IMR-90 (cell line): ENCODE measurements around the gene FBRSL1. TPM values are rescaled to one million over a fixed set of nuclear protein-coding genes. Genes with fewer than 3 reads are reported as not detected.
"Not testable (repeated sequence)": the region's sequence is repeated elsewhere in the genome, so short reads cannot be mapped to it uniquely, and the experiment has no call there.

Experiments used
- ATAC-seq: fragments of 200-7000 bp; cut with Tn5 transposase; 2 replicates; pipeline ENCODE4 v1.9.1; 2020; ENCODE audit warnings: low read depth, mild to moderate bottlenecking, moderate library complexity
- BruUV-seq: library from RNA; stranded (reverse); fragments of 400-500 nt; replicated peaks from 2 replicates; lab custom pipeline; 2021; lab: Mats Ljungman, UMichigan
- CTCF ChIA-PET: fragments of 300-600 bp; formaldehyde crosslinking; extraction: SDS; loops from one replicate; lab custom pipeline; 2021; ENCODE audit warnings: antibody characterized with exemption; lab: Yijun Ruan, JAX
- POLR2A ChIA-PET: fragments of 300-600 bp; sonication (Branson Sonifier 250); formaldehyde crosslinking; loops from one replicate; lab custom pipeline; 2022; ENCODE audit warnings: antibody characterized with exemption; ENCODE audit not compliant: unreplicated experiment; lab: Charles Lee
- DNase-seq: peaks from one replicate; pipeline ENCODE4 v3.0.0; 2013
- H2AFZ ChIP-seq: replicated peaks from 2 replicates; pipeline ENCODE3; 2013; ENCODE audit warnings: low read length, mild to moderate bottlenecking; ENCODE audit not compliant: poor library complexity
- H2AK5ac ChIP-seq: 2 replicates; pipeline ENCODE4 v1.6.1; 2013; ENCODE audit warnings: low read depth, low read length, inconsistent platforms
- H2AK9ac ChIP-seq: replicated peaks from 2 replicates; pipeline ENCODE3; 2013; ENCODE audit warnings: mild to moderate bottlenecking, low read depth, low read length, moderate library complexity; ENCODE audit not compliant: poor library complexity
- H2BK120ac ChIP-seq: 2 replicates; pipeline ENCODE4 v1.6.1; 2013; ENCODE audit warnings: low read depth, low read length, inconsistent platforms
- H2BK15ac ChIP-seq: 3 replicates; pipeline ENCODE4 v1.6.1; 2013; ENCODE audit warnings: low read depth, low read length, inconsistent platforms
- H2BK20ac ChIP-seq: 2 replicates; pipeline ENCODE4 v1.6.1; 2013; ENCODE audit warnings: low read depth, mild to moderate bottlenecking, inconsistent platforms, low read length, moderate library complexity
- H2BK5ac ChIP-seq: 2 replicates; pipeline ENCODE4 v1.6.1; 2013; ENCODE audit warnings: mild to moderate bottlenecking, low read depth, low read length, inconsistent platforms; ENCODE audit not compliant: poor library complexity, severe bottlenecking
- H3K14ac ChIP-seq: replicated peaks from 2 replicates; pipeline ENCODE4 v1.6.1; 2013; ENCODE audit warnings: low read depth, low read length, inconsistent platforms
- H3K18ac ChIP-seq: 2 replicates; pipeline ENCODE4 v1.6.1; 2013; ENCODE audit warnings: low read depth, low read length, control low read depth
- H3K23ac ChIP-seq: 2 replicates; pipeline ENCODE4 v1.6.1; 2013; ENCODE audit warnings: low read depth, low read length, inconsistent platforms
- H3K27ac ChIP-seq: 2 replicates; pipeline ENCODE4 v1.5.1; 2013; ENCODE audit warnings: mild to moderate bottlenecking, control low read depth, low read length; ENCODE audit not compliant: insufficient read depth
- H3K27me3 ChIP-seq: 2 replicates; pipeline ENCODE4 v1.6.1; 2013; ENCODE audit warnings: low read length; ENCODE audit not compliant: control insufficient read depth, insufficient read depth
- H3K36me3 ChIP-seq: 2 replicates; pipeline ENCODE4 v1.6.1; 2013; ENCODE audit warnings: low read length, mixed read lengths; ENCODE audit not compliant: control insufficient read depth, insufficient read depth
- H3K4ac ChIP-seq: 2 replicates; pipeline ENCODE4 v1.6.1; 2013; ENCODE audit warnings: low read depth, low read length, inconsistent platforms
- H3K4me1 ChIP-seq: 2 replicates; pipeline ENCODE4 v1.6.1; 2013; ENCODE audit warnings: low read length, mixed read lengths; ENCODE audit not compliant: control insufficient read depth, insufficient read depth
- H3K4me2 ChIP-seq: 2 replicates; pipeline ENCODE4 v1.6.1; 2013; ENCODE audit warnings: low read depth, mild to moderate bottlenecking, control low read depth, low read length, moderate library complexity
- H3K4me3 ChIP-seq: 2 replicates; pipeline ENCODE4 v1.5.1; 2013; ENCODE audit warnings: low read depth, mild to moderate bottlenecking, control low read depth, low read length, moderate library complexity; ENCODE audit not compliant: insufficient read depth
- H3K56ac ChIP-seq: 2 replicates; pipeline ENCODE4 v1.6.1; 2013; ENCODE audit warnings: low read length, inconsistent platforms; ENCODE audit not compliant: insufficient read depth; ENCODE audit errors: extremely low read depth
- H3K79me1 ChIP-seq, 2 experiments: 2 replicates each; pipeline ENCODE4 v1.6.1; 2013; ENCODE audit warnings: low read length in 2 of 2, inconsistent platforms in 1 of 2, low read depth in 1 of 2
- H3K9ac ChIP-seq: 2 replicates; pipeline ENCODE4 v1.6.1; 2013; ENCODE audit warnings: low read depth, low read length, control low read depth
- H3K9me1 ChIP-seq: 2 replicates; pipeline ENCODE4 v1.6.1; 2013; ENCODE audit warnings: low read length, inconsistent platforms; ENCODE audit not compliant: insufficient read depth
- H3K9me3 ChIP-seq: 2 replicates; pipeline ENCODE4 v1.6.1; 2013; ENCODE audit warnings: low read length; ENCODE audit not compliant: control insufficient read depth, insufficient read depth
- H4K20me1 ChIP-seq: 2 replicates; pipeline ENCODE4 v1.6.1; 2013; ENCODE audit warnings: low read length, inconsistent platforms; ENCODE audit not compliant: insufficient read depth
- H4K5ac ChIP-seq: 2 replicates; pipeline ENCODE4 v1.6.1; 2013; ENCODE audit warnings: mild to moderate bottlenecking, low read depth, low read length, control low read depth
- H4K8ac ChIP-seq, 2 experiments: 2 replicates each; pipeline ENCODE4 v1.6.1; 2013; ENCODE audit warnings: low read depth in 2 of 2, low read length in 2 of 2, control low read depth in 1 of 2, inconsistent platforms in 1 of 2
- H4K91ac ChIP-seq: 2 replicates; pipeline ENCODE4 v1.6.1; 2013; ENCODE audit warnings: low read depth, low read length, inconsistent platforms; ENCODE audit not compliant: insufficient read depth
- WGBS, 2 experiments: methylation state at CpG; one replicate each; pipeline versions ENCODE4 v1.1.5 to v1.1.7; 2013; ENCODE audit warnings: missing lambda C conversion rate in 2 of 2; ENCODE audit not compliant: insufficient read length in 1 of 2; ENCODE audit errors: extremely low coverage in 2 of 2; 5-methylcytosine and 5-hydroxymethylcytosine counted together
- dilution Hi-C: fragments of 300-500 bp; cut with HindIII; formaldehyde crosslinking; loops from one replicate; pipeline ENCODE4 v1.14.3; 2018; ENCODE audit warnings: low sequenced_read_pairs; ENCODE audit not compliant: unreplicated experiment
- in situ Hi-C: fragments of 300-500 bp; cut with MboI; formaldehyde crosslinking; loops from 3 replicates; pipeline ENCODE4 v1.14.3; 2019; ENCODE audit warnings: low sequenced_read_pairs, inconsistent platforms, mixed read lengths
- intact Hi-C: fragments of 100-400 bp; cut with micrococcal nuclease; formaldehyde crosslinking; loops from 2 replicates; pipeline ENCODE4 v1.10.0; 2022
- polyA plus RNA-seq, 3 experiments: library from polyadenylated mRNA; depleted of rRNA; stranded (reverse); fragments of >200 nt; gene quantifications; 2 replicates each; pipeline ENCODE4 v1.2.3, GENCODE V29; 2012; ENCODE audit warnings: low replicate concordance in 1 of 3
- total RNA-seq: library from RNA; depleted of rRNA; stranded (reverse); fragments of >200 nt; gene quantifications from 2 replicates; pipeline ENCODE4 v1.2.3, GENCODE V29; 2012

The FBRSL1 gene
- total and polyA plus RNA-seq, 2 of the 4 experiments (the other 2 are of a cell fraction), result 0.36 to 10.8 TPM

- H3K4me2 ChIP-seq, H3K36me3 ChIP-seq, H4K91ac ChIP-seq, H2AFZ ChIP-seq, H2BK15ac ChIP-seq, ATAC-seq, H2AK5ac ChIP-seq, H3K9me1 ChIP-seq, H4K5ac ChIP-seq, H4K20me1 ChIP-seq, H3K79me1 ChIP-seq, H3K56ac ChIP-seq, H2BK20ac ChIP-seq, CTCF ChIA-PET, H3K4me3 ChIP-seq, DNase-seq, intact Hi-C loops, H2BK120ac ChIP-seq, H3K9me3 ChIP-seq, H3K4ac ChIP-seq, POLR2A ChIA-PET, H3K27me3 ChIP-seq, H3K14ac ChIP-seq, H2AK9ac ChIP-seq, in situ Hi-C loops, H3K9ac ChIP-seq, H3K18ac ChIP-seq, H4K8ac ChIP-seq, H3K27ac ChIP-seq, H3K23ac ChIP-seq, H3K4me1 ChIP-seq, BruUV-seq, dilution Hi-C loops: not testable (repeated sequence)
- peak overlapping the region; percentile 33 for H2BK5ac ChIP-seq
Measured at GRCh38 chr12:132463284-132463924, 26.5 kb upstream of the FBRSL1 start.

DNA sequence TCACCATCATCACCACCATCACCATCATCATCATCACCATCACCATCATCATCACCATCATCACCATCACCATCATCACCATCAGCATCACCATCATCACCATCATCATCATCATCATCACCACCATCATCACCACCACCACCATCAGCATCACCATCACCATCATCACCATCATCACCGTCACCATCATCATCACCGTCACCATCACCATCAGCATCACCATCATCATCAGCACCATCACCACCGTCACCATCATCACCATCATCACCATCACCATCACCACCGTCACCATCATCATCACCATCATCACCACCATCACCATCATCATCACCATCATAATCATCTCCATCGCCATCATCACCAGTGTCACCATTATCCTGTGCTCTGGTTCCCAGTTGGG, 25.6 kb upstream of the FBRSL1 start:
- in situ Hi-C loops, dilution Hi-C loops, H3K27ac ChIP-seq: not testable (repeated sequence)

More for the DNA sequence above, 25.6 kb upstream of the FBRSL1 start:
- H2AK5ac ChIP-seq, H3K56ac ChIP-seq, H4K20me1 ChIP-seq, H3K18ac ChIP-seq, ATAC-seq, H2BK20ac ChIP-seq, H3K9ac ChIP-seq, POLR2A ChIA-PET, H3K9me1 ChIP-seq, intact Hi-C loops, H2BK15ac ChIP-seq, H3K36me3 ChIP-seq, H3K4me3 ChIP-seq, H3K4me2 ChIP-seq, H3K23ac ChIP-seq, H3K4me1 ChIP-seq, H2BK120ac ChIP-seq, H4K8ac ChIP-seq, DNase-seq, H2AK9ac ChIP-seq, CTCF ChIA-PET, H3K27me3 ChIP-seq, H3K9me3 ChIP-seq, H4K5ac ChIP-seq, H3K14ac ChIP-seq, H2AFZ ChIP-seq, H4K91ac ChIP-seq, H3K4ac ChIP-seq, H3K79me1 ChIP-seq, BruUV-seq: not testable (repeated sequence)
- WGBS, 2 experiments, result 70% methylated on average over 5 of the region's 5 CpGs; no CpG with 5 or more reads in 1 of the 2 experiments
- H2BK5ac ChIP-seq, result peak overlapping the region; percentile 41
